ENCODE data around the gene TEX38. TPM values are rescaled to one million over a fixed set of nuclear protein-coding genes. Genes with fewer than 3 reads are reported as not detected.

The TEX38 gene
- total and polyA plus RNA-seq, 10 of the 15 experiments (the other 5 are each of a cell fraction or from before 2014, with no cell fraction given), result 0.07 to 0.32 (median 0.15) TPM; not detected in 7

- WGBS (ENCODE audit: insufficient coverage, insufficient replicate concordance, low lambda C conversion rate, missing lambda C conversion rate), result 50% methylated on average over 2 of the region's 2 CpGs
- intact Hi-C loops (cut with micrococcal nuclease; ENCODE audit: unreplicated experiment), result no loop called here
- H3K9me3 ChIP-seq (replicated peaks; ENCODE audit: control insufficient read depth, insufficient read depth, low read length), result no peaks in the 10 kb centered on the region
- no peak overlapping the region for H3K4me3 ChIP-seq
- H3K27me3 ChIP-seq (replicated peaks in 1 of 2; ENCODE audit: control insufficient read depth in 2 of 2, insufficient read depth in 2 of 2, low read length in 1 of 2), result no peaks in the 10 kb centered on the region
- H3K4me1 ChIP-seq (ENCODE audit: control insufficient read depth, insufficient read depth, low read length), result no peaks in the 10 kb centered on the region
- no peak for ATAC-seq
- peaks cover 2 to 8% of the 10 kb centered on the region in 2 experiments for H3K36me3 ChIP-seq (ENCODE audit: control insufficient read depth in 2 of 2, insufficient read depth in 2 of 2, low read length in 1 of 2)
- H3K4me2 ChIP-seq (ENCODE audit: control insufficient read depth, insufficient read depth), result no peak overlapping the region
- no peak overlapping the region for H3K9ac ChIP-seq (ENCODE audit: control insufficient read depth, insufficient read depth, low read length)
- TF ChIP-seq, protein P1, sequence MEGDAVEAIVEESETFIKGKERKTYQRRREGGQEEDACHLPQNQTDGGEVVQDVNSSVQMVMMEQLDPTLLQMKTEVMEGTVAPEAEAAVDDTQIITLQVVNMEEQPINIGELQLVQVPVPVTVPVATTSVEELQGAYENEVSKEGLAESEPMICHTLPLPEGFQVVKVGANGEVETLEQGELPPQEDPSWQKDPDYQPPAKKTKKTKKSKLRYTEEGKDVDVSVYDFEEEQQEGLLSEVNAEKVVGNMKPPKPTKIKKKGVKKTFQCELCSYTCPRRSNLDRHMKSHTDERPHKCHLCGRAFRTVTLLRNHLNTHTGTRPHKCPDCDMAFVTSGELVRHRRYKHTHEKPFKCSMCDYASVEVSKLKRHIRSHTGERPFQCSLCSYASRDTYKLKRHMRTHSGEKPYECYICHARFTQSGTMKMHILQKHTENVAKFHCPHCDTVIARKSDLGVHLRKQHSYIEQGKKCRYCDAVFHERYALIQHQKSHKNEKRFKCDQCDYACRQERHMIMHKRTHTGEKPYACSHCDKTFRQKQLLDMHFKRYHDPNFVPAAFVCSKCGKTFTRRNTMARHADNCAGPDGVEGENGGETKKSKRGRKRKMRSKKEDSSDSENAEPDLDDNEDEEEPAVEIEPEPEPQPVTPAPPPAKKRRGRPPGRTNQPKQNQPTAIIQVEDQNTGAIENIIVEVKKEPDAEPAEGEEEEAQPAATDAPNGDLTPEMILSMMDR (IDR thresholded peaks at IDR 0.05 in 2 of 3, conservative IDR thresholded peaks at IDR 0.05 in 1 of 3; ENCODE audit: control insufficient read depth in 2 of 3, extremely low read depth in 1 of 3, insufficient read depth in 1 of 3, low read depth in 3 of 3, low read length in 3 of 3), result no peak
- TF ChIP-seq KLF5 (IDR thresholded peaks at IDR 0.05; ENCODE audit: partially characterized antibody) (no peak), RFX5 (IDR thresholded peaks at IDR 0.05; ENCODE audit: low read depth, low read length) (no peak), CBFB (IDR thresholded peaks at IDR 0.05; ENCODE audit: low read depth) (no peak)
- TF ChIP-seq, protein P2, sequence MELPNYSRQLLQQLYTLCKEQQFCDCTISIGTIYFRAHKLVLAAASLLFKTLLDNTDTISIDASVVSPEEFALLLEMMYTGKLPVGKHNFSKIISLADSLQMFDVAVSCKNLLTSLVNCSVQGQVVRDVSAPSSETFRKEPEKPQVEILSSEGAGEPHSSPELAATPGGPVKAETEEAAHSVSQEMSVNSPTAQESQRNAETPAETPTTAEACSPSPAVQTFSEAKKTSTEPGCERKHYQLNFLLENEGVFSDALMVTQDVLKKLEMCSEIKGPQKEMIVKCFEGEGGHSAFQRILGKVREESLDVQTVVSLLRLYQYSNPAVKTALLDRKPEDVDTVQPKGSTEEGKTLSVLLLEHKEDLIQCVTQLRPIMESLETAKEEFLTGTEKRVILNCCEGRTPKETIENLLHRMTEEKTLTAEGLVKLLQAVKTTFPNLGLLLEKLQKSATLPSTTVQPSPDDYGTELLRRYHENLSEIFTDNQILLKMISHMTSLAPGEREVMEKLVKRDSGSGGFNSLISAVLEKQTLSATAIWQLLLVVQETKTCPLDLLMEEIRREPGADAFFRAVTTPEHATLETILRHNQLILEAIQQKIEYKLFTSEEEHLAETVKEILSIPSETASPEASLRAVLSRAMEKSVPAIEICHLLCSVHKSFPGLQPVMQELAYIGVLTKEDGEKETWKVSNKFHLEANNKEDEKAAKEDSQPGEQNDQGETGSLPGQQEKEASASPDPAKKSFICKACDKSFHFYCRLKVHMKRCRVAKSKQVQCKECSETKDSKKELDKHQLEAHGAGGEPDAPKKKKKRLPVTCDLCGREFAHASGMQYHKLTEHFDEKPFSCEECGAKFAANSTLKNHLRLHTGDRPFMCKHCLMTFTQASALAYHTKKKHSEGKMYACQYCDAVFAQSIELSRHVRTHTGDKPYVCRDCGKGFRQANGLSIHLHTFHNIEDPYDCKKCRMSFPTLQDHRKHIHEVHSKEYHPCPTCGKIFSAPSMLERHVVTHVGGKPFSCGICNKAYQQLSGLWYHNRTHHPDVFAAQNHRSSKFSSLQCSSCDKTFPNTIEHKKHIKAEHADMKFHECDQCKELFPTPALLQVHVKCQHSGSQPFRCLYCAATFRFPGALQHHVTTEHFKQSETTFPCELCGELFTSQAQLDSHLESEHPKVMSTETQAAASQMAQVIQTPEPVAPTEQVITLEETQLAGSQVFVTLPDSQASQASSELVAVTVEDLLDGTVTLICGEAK (IDR thresholded peaks at IDR 0.05; ENCODE audit: borderline replicate concordance), result no peak
- TF ChIP-seq, protein P3, sequence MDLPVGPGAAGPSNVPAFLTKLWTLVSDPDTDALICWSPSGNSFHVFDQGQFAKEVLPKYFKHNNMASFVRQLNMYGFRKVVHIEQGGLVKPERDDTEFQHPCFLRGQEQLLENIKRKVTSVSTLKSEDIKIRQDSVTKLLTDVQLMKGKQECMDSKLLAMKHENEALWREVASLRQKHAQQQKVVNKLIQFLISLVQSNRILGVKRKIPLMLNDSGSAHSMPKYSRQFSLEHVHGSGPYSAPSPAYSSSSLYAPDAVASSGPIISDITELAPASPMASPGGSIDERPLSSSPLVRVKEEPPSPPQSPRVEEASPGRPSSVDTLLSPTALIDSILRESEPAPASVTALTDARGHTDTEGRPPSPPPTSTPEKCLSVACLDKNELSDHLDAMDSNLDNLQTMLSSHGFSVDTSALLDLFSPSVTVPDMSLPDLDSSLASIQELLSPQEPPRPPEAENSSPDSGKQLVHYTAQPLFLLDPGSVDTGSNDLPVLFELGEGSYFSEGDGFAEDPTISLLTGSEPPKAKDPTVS (IDR thresholded peaks at IDR 0.05; ENCODE audit: low read depth, low read length), result no peak
- DNase-seq (ENCODE audit: low read depth, low spot score), result no peak
- CTCF ChIA-PET, result no interaction called here
- no peak overlapping the region for H3K27ac ChIP-seq (ENCODE audit: control insufficient read depth, insufficient read depth)
- FAIRE-seq, result no peak
- H4K20me1 ChIP-seq (ENCODE audit: control insufficient read depth, insufficient read depth), result no peaks in the 10 kb centered on the region
- SMC1A ChIA-PET (ENCODE audit: uncharacterized antibody, unreplicated experiment), result no interaction called here
- in situ Hi-C loops (cut with MboI), result no loop called here
- H3K79me2 ChIP-seq (ENCODE audit: control insufficient read depth, insufficient read depth, low read length), result no peaks in the 10 kb centered on the region
- no TSS peak for BruUV-seq (replicated peaks)
- H2AFZ ChIP-seq (ENCODE audit: control insufficient read depth, low read depth, low read length), result no peak overlapping the region
- POLR2A ChIA-PET, result no interaction called here
- RAD21 ChIA-PET (ENCODE audit: unreplicated experiment), result no interaction called here
Observed at GRCh38 chr1:46637444-46638083, 34.1 kb upstream of the TEX38 start.

All from GM12878 (cell line).